ENCODE results near the gene LIPC. TPM values are rescaled to one million over a fixed set of nuclear protein-coding genes. Genes with fewer than 3 reads are reported as not detected.

Gene LIPC
- polyA plus RNA-seq, 2 of the 4 experiments (the other 2 are of a cell fraction): 0.13 to 0.30 TPM

DNA sequence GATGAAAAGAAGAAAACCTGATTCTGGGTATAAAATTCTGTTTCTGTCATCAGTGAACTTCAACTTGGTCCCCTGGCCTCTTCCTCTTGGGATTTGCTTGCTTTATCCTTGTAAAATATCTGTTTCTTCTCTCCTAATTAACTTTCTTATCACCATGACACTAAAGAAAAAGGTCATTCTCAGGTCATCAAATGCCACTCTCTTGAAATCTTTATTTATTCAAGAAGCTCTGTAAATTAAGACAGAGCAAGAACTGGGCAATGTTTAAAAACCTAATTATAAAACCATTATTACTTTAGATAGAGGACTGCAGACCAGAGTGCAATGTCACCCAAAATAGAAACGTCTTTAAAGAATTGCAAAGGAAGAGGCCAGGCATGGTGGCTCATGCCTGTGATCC lies 6.0 kb upstream of the LIPC start (continued):
- no peak for TF ChIP-seq RCOR1 (IDR thresholded peaks at IDR 0.05; ENCODE audit: low read depth, low read length)
- no peak for TF ChIP-seq HOXB13 (CRISPR knock-in tag; IDR thresholded peaks at IDR 0.05; ENCODE audit: low read depth)
- no peak for TF ChIP-seq HEYL (CRISPR knock-in tag; IDR thresholded peaks at IDR 0.05)
- no peak for TF ChIP-seq EHF (CRISPR knock-in tag; IDR thresholded peaks at IDR 0.05)
- no peak for TF ChIP-seq CHD4 (IDR thresholded peaks at IDR 0.05; ENCODE audit: borderline replicate concordance)

GRCh38 chr15:58426501-58426900 lies 5.3 kb upstream of the LIPC start:
- peaks cover 27% of the 10 kb centered on the region for H3K4me1 ChIP-seq
- no peak overlapping the region for H3K4me2 ChIP-seq
- ChIA-PET POLR2A (no interaction called here), CTCF (interaction anchor here (1.1 to 1.6 kb wide), 3 partner anchors 10 to 55 kb away, joined by 3 to 4 read pairs (median 4); no protein-coding TSS in a partner anchor)
- DNase-seq (ENCODE audit: low read depth in 1 of 2, low spot score in 1 of 2) (no peak), FAIRE-seq (no peak), ATAC-seq (no peak)
- WGBS (ENCODE audit: missing lambda C conversion rate): 87% methylated on average over 1 of the region's 1 CpG
- H3K27ac ChIP-seq: peak overlapping the region in 1 of 2 experiments; percentile 17; a peak in 1 of 6 replicates
- H3K9me3 ChIP-seq: no peaks in the 10 kb centered on the region
- H3K4me3 ChIP-seq: no peak overlapping the region
- TF ChIP-seq HEYL (CRISPR knock-in tag; IDR thresholded peaks at IDR 0.05) (no peak), JUN (IDR thresholded peaks at IDR 0.05) (no peak), BHLHE40 (IDR thresholded peaks at IDR 0.05; ENCODE audit: low read depth, low read length) (no peak), CBX2 (IDR thresholded peaks at IDR 0.05; ENCODE audit: borderline replicate concordance, low read depth) (no peak), HOXB13 (CRISPR knock-in tag; IDR thresholded peaks at IDR 0.05; ENCODE audit: low read depth) (no peak), NR3C1 (IDR thresholded peaks at IDR 0.05) (no peak), RNF2 (IDR thresholded peaks at IDR 0.05; ENCODE audit: borderline replicate concordance, low read depth) (no peak), HOXB5 (CRISPR knock-in tag; IDR thresholded peaks at IDR 0.05) (no peak), FOSL2 (IDR thresholded peaks at IDR 0.05) (no peak), FOSL2 (CRISPR knock-in tag; IDR thresholded peaks at IDR 0.05) (no peak), ZNF302 (CRISPR knock-in tag; IDR thresholded peaks at IDR 0.05) (no peak), CHD2 (IDR thresholded peaks at IDR 0.05; ENCODE audit: low read length, partially characterized antibody) (no peak), KDM5A (IDR thresholded peaks at IDR 0.05) (no peak), GATA3 (IDR thresholded peaks at IDR 0.05; ENCODE audit: borderline replicate concordance) (no peak), SMC3 (IDR thresholded peaks at IDR 0.05) (no peak), RAD21 (conservative IDR thresholded peaks at IDR 0.05 in 1 of 2, IDR thresholded peaks at IDR 0.05 in 1 of 2) (no peak)
- TF ChIP-seq, protein P1, sequence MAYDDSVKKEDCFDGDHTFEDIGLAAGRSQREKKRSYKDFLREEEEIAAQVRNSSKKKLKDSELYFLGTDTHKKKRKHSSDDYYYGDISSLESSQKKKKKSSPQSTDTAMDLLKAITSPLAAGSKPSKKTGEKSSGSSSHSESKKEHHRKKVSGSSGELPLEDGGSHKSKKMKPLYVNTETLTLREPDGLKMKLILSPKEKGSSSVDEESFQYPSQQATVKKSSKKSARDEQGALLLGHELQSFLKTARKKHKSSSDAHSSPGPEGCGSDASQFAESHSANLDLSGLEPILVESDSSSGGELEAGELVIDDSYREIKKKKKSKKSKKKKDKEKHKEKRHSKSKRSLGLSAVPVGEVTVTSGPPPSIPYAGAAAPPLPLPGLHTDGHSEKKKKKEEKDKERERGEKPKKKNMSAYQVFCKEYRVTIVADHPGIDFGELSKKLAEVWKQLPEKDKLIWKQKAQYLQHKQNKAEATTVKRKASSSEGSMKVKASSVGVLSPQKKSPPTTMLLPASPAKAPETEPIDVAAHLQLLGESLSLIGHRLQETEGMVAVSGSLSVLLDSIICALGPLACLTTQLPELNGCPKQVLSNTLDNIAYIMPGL (CRISPR knock-in tag; IDR thresholded peaks at IDR 0.05; ENCODE audit: borderline replicate concordance): no peak

GRCh38 chr15:58427987-58428386 lies 3.8 kb upstream of the LIPC start:
- ATAC-seq: no peak
- TF ChIP-seq MAZ (IDR thresholded peaks at IDR 0.05; ENCODE audit: borderline replicate concordance, low read depth, low read length) (no peak), ELK1 (IDR thresholded peaks at IDR 0.05; ENCODE audit: low read depth, low read length) (no peak), ZC3H11A (IDR thresholded peaks at IDR 0.05) (no peak), TP53 (CRISPR knock-in tag; IDR thresholded peaks at IDR 0.05) (no peak), RFX5 (IDR thresholded peaks at IDR 0.05) (no peak), RNF2 (IDR thresholded peaks at IDR 0.05; ENCODE audit: borderline replicate concordance, low read depth) (no peak), EP300 (IDR thresholded peaks at IDR 0.05) (no peak), FOXS1 (CRISPR knock-in tag; IDR thresholded peaks at IDR 0.05) (no peak), HEYL (CRISPR knock-in tag; IDR thresholded peaks at IDR 0.05) (no peak), CTCF (IDR thresholded peaks at IDR 0.05) (no peak), POLR2A (IDR thresholded peaks at IDR 0.05; ENCODE audit: low read length) (no peak), CBX8 (IDR thresholded peaks at IDR 0.05) (no peak), CHD4 (IDR thresholded peaks at IDR 0.05; ENCODE audit: borderline replicate concordance) (no peak), MAFK (IDR thresholded peaks at IDR 0.05; ENCODE audit: partially characterized antibody) (no peak)
- TF ChIP-seq, protein P2, sequence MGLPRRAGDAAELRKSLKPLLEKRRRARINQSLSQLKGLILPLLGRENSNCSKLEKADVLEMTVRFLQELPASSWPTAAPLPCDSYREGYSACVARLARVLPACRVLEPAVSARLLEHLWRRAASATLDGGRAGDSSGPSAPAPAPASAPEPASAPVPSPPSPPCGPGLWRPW (IDR thresholded peaks at IDR 0.05): no peak
- TF ChIP-seq, protein P1 (CRISPR knock-in tag; IDR thresholded peaks at IDR 0.05; ENCODE audit: borderline replicate concordance): no peak

More at GRCh38 chr15:58427987-58428386, 3.8 kb upstream of the LIPC start:
- POLR2A ChIA-PET: no interaction called here
- no peak for DNase-seq (ENCODE audit: low read depth in 1 of 2, low spot score in 1 of 2)
- no peaks in the 10 kb centered on the region for H3K9me3 ChIP-seq
- no peak for FAIRE-seq
- no peak overlapping the region for H3K4me2 ChIP-seq
- peaks cover 42% of the 10 kb centered on the region for H3K4me1 ChIP-seq
- CTCF ChIA-PET: no interaction called here
- peak overlapping the region in 1 of 2 experiments; percentile 23; a peak in 2 of 6 replicates for H3K27ac ChIP-seq
- no peak overlapping the region for H3K4me3 ChIP-seq
